Measurements from ENCODE around the gene NTRK3.

The NTRK3 gene

DNA sequence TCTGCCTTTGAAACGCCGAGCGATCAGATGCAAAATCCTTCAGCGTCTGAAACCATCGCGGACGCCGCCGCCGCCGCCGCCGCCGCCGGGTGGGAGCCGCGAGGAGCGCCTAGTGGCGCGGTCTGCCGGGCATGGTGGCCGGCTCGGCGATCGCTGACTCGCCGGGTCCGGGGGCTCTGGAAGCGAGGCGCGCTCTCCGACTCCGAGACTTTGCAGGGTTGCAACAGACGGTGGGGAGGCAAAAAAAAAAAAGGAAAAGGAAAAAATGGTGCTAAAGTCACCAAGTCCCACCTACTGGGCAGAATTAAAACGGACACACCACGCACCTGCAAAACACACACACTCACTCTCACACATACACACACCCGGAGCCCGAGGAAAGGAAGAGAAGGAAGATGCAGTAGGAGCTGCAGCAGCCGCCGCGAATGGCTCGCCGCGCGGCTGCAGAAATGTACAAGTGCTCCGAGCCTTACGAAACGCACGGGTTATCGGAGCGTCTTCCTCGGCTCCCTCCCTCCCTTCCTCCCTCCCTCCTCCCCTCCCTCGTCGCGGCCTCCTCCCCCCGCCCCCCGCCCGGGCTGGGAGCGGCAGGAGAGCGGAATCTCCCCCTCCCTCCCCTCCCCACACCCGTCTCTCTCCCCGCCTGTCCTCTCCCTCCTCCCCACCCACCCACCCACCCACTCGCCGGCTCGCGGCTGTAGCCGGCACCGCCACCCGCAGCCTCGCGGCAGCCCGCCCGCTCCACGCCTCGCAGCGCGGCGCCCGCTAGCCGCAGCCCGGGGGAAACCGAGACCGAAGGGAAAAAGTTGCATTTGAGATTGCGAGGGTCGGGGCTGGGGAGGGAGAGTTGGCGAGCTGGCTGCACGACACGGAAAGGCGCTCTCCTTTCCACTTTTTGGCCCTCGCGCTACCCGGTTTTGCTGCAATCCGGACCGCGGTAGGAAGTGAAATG lies at the start of gene NTRK3:
Gene NTRK3 (minus strand): TSS at position 461 of the 952 bp plus-strand sequence. CDS start 586 bp downstream, outside the sequence.
- TF ChIP-seq GATA3 (IDR thresholded peaks at IDR 0.05; ENCODE audit: low read depth, low read length): no peak
- TF ChIP-seq GATA2 (IDR thresholded peaks at IDR 0.05; ENCODE audit: low read depth, low read length): no peak

DNA sequence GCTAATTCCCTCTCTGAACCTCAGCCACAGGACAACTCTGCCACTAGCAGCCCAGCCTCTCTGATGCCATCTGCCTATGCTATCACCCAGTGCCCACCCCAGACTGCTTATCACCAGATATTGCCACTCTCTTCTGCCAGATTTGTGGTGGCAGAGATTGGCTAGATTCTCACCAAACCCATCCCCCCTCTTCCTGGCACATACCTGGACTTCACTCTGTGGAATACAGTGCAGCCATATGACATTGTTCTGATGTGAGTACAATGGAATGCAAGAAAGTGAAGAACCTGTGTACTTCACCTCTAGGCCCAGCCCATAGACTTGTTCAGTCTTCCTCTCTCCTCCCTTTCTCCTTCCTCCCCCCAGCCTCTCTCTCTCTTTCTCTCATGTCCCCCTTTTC lies 46.9 kb upstream of the NTRK3 start:
- TF ChIP-seq GATA2 (IDR thresholded peaks at IDR 0.05; ENCODE audit: low read depth, low read length) (no peak), GATA3 (IDR thresholded peaks at IDR 0.05; ENCODE audit: low read depth, low read length) (no peak)

DNA sequence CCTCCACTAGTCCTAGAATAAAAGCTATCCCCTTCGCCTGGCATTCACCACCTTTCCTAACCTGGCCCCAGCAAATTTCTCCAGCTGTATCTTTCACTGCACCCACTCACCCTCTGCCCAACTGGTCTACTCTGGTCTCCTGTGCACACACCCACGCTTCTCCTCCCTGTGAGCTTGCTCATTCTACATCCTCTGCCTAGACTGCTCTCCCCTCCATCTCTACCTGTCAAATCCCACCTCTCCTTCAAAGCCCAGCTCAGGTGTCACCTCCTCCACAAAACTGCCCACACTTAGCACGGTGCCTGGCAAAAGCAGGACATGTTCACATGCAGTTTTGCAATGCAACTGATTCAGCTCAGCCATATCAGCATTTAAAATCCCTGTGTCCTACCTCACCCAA lies 45.8 kb upstream of the NTRK3 start:
- TF ChIP-seq GATA2 (IDR thresholded peaks at IDR 0.05; ENCODE audit: low read depth, low read length) (no peak), GATA3 (IDR thresholded peaks at IDR 0.05; ENCODE audit: low read depth, low read length) (no peak)

DNA sequence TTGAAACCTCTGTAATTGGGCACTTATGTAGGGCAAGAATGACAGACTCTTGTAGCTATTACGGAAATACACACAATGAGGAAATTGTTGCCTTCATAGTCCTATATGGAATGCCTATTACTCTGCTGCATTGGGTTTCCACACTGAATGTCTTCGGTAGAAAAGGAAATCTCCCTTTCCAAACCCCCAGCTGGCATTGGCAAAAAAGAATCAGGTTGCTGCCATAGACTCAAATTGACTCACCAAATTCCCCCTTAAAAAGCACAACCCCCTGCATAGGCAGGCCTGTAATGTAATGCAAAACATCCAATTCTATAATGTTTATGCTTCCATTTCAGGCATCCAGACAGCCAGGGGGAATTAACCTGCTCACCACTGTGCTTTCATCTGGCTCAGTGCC lies 44.8 kb upstream of the NTRK3 start:
- no peak for TF ChIP-seq GATA2 (IDR thresholded peaks at IDR 0.05; ENCODE audit: low read depth, low read length)
- no peak for TF ChIP-seq GATA3 (IDR thresholded peaks at IDR 0.05; ENCODE audit: low read depth, low read length)

DNA sequence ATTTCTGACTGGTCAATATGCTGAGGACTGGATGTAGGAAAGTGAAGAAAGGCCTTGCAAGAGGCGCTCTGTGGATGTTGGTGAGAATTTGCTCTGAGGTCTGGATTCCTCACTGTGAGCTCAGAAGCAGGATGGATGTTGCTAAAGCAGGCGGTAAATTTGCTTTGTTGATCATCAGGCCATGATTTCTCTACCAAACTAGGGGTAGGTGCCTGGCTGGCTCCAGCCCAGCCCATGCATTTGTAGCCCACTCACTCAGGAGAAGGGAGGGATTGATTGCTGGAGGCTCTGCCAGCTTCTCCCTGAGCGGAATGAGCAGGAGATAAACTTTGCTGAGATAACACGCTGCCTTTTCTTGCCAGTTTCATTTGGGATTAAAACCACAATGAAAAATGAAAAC lies 44.3 kb upstream of the NTRK3 start:
- TF ChIP-seq GATA2 (IDR thresholded peaks at IDR 0.05; ENCODE audit: low read depth, low read length) (no peak), GATA3 (IDR thresholded peaks at IDR 0.05; ENCODE audit: low read depth, low read length) (no peak)

DNA sequence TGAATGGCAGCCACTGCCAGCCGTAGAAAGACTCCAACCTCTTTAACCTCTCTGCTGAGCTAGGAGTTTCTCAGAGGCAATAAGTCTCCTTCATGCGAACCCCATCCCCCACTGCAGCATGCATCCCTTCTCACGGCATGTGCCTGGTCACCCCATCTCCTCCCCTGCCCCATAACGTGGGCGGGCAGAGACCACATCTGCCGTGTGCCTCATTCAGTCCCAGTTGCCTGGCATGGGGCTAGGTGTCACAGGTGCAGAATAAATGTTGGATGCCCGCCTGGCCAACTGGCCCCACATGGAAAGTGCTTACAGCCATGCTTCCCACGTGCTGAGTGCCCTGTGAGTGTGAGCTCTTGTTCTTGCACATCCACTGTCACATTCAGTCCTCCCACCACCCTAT lies 43.5 kb upstream of the NTRK3 start:
- no peak for TF ChIP-seq GATA3 (IDR thresholded peaks at IDR 0.05; ENCODE audit: low read depth, low read length)
- no peak for TF ChIP-seq GATA2 (IDR thresholded peaks at IDR 0.05; ENCODE audit: low read depth, low read length)

DNA sequence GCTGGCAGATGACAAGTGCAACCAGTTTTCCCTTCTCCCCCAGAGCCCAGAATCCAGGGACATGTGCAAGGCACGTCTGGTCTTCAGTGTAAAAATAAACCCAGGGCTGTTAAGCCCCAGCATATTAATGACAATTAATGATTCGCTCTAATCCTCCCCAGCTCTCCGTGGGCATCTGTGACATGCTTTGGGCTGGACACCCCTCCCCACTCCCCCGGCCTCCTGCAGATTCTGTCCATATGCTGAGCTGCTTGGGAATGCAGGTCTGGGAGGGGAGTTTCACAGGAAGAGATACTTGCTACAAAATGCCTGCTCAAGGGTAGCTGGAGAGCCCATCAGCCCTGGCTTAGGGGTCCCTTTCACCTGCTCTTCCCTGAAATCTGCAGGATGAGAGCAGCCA lies 43.0 kb upstream of the NTRK3 start:
- no peak for TF ChIP-seq GATA2 (IDR thresholded peaks at IDR 0.05; ENCODE audit: low read depth, low read length)
- no peak for TF ChIP-seq GATA3 (IDR thresholded peaks at IDR 0.05; ENCODE audit: low read depth, low read length)

DNA sequence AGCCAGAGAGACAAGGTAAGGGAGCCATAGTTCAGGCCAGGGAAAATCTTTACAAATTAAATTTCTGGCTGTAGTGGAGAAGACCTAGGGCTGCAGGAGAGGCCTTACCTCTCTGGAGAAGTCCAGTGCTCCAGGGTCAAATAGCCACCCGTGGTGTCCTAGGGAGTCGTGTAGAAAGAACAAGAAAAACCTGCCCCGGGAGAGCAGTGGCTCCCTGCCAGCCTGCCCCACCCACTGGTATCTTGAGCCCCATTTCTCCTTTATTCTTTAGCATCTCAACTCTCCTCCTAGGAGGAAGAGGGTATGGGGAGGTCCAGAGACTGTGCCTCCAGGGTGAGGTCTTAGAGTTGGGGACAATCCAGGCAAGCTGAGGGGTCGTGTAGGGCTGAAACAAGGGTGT lies 32.1 kb upstream of the NTRK3 start:
- no peak for TF ChIP-seq GATA2 (IDR thresholded peaks at IDR 0.05; ENCODE audit: low read depth, low read length)

DNA sequence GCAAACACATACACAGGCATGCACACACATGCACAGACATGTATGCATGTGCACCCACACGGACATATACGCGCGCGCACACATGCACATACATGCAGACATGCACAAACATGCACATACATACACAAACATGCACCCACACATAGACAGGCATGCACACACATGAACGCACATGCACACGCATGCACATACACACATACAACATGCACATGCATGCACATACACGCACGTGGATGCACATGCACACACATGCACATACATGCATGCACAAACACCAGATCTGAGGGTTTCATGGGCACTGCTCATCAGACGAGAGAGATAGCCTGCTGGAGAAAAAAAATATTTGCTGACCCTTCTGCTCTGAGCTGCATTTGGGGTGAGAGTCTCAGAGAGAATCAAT lies 31.7 kb upstream of the NTRK3 start:
- no peak for TF ChIP-seq GATA2 (IDR thresholded peaks at IDR 0.05; ENCODE audit: low read depth, low read length)
- no peak for TF ChIP-seq GATA3 (IDR thresholded peaks at IDR 0.05; ENCODE audit: low read depth, low read length)

DNA sequence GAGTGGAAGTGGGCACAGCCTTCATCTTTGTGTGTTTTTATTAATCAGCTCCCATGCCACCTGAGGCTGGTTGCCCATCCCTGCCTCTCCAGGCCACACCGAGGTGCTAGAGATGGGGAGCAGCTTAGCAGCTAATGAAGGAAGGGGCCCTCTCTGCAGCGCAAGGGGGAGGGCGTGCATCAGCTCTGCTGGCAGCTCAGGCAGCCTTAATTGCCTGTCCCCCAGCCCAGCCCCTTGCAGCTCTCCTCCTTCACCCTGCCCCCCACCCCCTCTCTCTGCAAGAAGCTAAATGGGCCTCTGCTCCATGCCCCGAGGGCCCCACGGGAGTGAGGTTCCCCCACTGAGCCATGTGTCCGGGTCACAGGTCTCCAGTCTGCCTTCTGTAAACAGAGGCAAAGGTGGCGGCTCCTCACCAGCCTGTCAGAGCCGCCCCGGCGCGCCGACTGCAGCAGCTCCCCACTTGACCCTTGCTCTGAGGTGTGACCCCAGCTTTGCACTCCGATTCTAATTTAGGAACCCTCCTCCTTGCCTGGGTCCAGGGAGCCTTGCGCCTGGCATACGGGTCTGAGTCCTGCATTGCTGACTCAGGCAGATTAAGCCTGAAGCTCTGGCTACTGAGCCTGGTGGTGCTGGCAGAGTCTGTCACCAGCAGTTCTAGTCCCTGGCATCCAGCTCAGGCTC lies 27.9 kb upstream of the NTRK3 start:
- TF ChIP-seq GATA3 (IDR thresholded peaks at IDR 0.05; ENCODE audit: low read depth, low read length) (no peak), GATA2 (IDR thresholded peaks at IDR 0.05; ENCODE audit: low read depth, low read length) (no peak)

DNA sequence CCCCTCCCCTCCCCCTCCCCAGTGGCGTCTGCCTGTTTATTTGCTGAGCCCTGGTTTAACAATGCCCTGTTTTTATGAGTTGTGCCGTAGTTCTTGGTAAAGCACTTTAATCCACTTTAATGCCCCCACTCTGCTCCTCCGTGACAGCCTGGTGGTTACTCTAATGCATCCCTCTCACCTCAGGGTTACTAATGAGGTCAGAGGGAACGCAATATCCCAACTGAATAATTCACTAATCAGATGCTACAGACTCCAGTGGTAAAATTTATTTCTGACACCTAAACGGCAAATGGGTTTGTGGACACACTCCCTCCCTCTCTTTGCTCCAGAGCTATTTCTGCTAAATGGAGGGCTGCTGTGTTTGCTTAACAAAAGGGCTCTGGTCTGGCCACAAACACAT lies 26.1 kb upstream of the NTRK3 start:
- TF ChIP-seq GATA2 (IDR thresholded peaks at IDR 0.05; ENCODE audit: low read depth, low read length) (no peak), GATA3 (IDR thresholded peaks at IDR 0.05; ENCODE audit: low read depth, low read length) (no peak)

DNA sequence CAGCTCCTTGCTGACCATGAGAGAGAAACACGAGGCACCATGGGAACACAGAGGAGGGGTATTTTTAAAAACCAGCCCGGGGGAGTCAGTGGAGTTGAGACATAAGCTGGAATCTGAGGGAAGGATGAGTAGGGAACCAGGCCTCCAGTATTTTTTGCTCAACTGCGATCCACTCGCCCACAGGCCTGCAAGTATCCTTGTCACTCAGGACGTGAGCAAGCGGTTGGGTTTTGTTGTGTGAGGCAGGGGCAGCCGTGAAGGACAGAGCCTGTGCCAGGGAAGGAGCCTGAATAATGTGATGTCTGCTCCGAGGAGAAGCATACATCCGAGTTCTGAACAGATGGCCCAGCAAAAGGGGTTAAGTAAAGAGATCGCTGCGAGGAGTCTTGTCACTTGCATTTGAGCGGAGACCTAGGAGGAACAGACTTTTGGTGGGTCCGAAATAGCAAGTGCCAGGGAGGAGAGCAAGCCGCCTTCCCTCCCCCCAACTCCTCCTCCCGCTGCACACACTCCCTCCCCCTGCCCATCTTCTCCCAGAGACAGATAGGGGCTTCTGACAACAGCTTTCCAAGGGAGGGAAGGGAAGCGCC lies 20.4 kb upstream of the NTRK3 start:
- TF ChIP-seq GATA3 (IDR thresholded peaks at IDR 0.05; ENCODE audit: low read depth, low read length) (no peak), GATA2 (IDR thresholded peaks at IDR 0.05; ENCODE audit: low read depth, low read length) (no peak)

DNA sequence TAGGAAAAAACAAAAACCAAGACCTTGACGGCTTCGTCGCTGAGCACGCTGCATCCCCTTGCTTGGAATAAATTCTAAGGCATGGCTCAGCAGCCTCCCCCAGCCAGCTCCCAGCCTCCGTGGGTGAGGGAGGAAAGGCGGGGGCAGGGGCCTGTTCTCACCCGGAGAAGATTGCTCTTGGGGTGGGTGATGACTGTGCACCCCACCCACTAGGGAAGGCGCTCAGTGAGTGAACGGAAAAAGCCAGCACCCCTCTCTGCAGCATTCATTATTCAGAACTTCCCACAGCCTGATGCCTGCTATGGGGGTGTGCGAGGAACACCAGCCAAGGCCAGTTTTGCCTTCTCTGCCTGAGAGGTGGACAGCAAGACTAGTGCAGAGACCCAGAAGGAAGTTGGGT lies 19.3 kb upstream of the NTRK3 start:
- TF ChIP-seq GATA3 (IDR thresholded peaks at IDR 0.05; ENCODE audit: low read depth, low read length) (no peak), GATA2 (IDR thresholded peaks at IDR 0.05; ENCODE audit: low read depth, low read length) (no peak)

DNA sequence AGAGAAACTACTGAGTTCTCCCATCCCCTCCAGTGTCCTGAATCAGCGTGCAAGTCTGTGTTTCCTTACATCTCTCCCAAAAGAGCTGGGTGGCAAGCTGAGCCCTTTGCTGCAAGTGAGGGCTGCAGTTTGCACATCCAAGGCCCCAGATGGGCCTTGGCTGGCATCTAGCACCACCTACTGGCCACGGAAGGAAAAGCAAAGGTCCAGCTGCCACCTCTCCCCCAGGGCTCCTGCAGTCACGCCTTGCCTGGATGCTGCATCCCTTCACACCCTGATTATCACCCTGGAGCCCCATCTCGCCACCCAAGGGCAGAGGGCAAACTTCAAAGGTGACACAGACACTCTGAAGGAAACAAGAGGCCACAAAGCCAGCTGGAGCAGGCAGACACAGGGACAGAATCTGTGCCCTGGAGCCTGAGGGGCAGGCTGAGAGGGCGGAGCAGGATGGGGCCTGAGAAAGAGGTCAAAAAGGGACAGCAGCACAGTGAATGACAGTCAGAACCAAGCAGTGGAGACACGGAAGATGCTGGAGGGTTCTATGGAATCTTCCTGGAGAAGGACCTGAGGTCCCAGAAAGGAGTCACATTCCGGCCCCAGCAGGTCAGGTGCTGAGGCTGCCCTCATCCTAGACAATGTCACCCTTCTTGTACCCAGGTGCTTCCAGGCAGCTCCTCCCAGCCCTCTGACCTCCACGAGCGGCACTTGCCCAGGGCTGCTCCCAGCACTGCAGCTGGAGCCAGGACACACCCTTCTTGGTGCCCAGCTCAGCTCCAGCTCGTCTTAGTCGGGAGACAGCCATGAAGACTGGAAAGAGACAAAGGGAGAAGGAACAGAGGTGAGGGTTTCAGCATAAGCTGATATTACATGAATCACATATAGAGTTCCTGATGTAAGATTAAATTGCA lies 18.3 kb upstream of the NTRK3 start:
- TF ChIP-seq GATA3 (IDR thresholded peaks at IDR 0.05; ENCODE audit: low read depth, low read length) (no peak), GATA2 (IDR thresholded peaks at IDR 0.05; ENCODE audit: low read depth, low read length) (no peak)

Measured in SH-SY5Y (cell line).